Suprapubic skin (tissue), 4 donors: ENCODE results near the gene IZUMO1.

ENCODE experiments used
- CTCF ChIP-seq, 2 donors: fragments of 200-600 bp in 1 of 2; fragments of 450-650 bp in 1 of 2; sonication (generic) in 1 of 2; IDR thresholded peaks; one replicate each; pipeline ENCODE4 v1.5.1; 2016 to 2019; ENCODE audit warnings: antibody characterized with exemption in 2 of 2, mild to moderate bottlenecking in 1 of 2, moderate library complexity in 1 of 2
- POLR2A ChIP-seq, 2 donors: fragments of 450-650 bp; IDR thresholded peaks; one replicate each; pipeline ENCODE4 v1.6.1; 2017; ENCODE audit warnings: antibody characterized with exemption in 2 of 2, mild to moderate bottlenecking in 2 of 2, moderate library complexity in 2 of 2
- POLR2AphosphoS5 ChIP-seq, 3 donors: sonication (generic); formaldehyde crosslinking; IDR thresholded peaks; one replicate each; pipeline ENCODE4 v1.6.1; 2017; ENCODE audit warnings: antibody characterized with exemption in 3 of 3

- TF ChIP-seq CTCF (IDR thresholded peaks at IDR 0.05): no peak
- TF ChIP-seq POLR2A (IDR thresholded peaks at IDR 0.05): no peak
- no peak for TF ChIP-seq POLR2AphosphoS5 (IDR thresholded peaks at IDR 0.05)
Observed at GRCh38 chr19:48757741-48758144, 11.0 kb upstream of the IZUMO1 start.
